Caco-2 (cell line): ENCODE results near the gene DOK6. TPM values are rescaled to one million over a fixed set of nuclear protein-coding genes. Genes with fewer than 3 reads are reported as not detected.

Experiments used
- BruUV-seq: library from RNA; stranded (reverse); fragments of 400-500 nt; replicated peaks from 2 replicates; lab custom pipeline; 2021; lab: Mats Ljungman, UMichigan
- CTCF ChIA-PET: fragments of 300-600 bp; sonication (Branson Sonifier 250); formaldehyde crosslinking; loops from one replicate; lab custom pipeline; 2022; ENCODE audit warnings: antibody characterized with exemption; lab: Charles Lee
- POLR2A ChIA-PET: fragments of 300-600 bp; sonication (Branson Sonifier 250); formaldehyde crosslinking; loops from one replicate; lab custom pipeline; 2022; ENCODE audit warnings: antibody characterized with exemption; lab: Charles Lee
- DNase-seq, 2 experiments: peaks; one replicate each; pipeline versions ENCODE4 v3.0.0 to v3.0.0-alpha.2; 2020 to 2022
- H3K27me3 ChIP-seq: replicated peaks from 2 replicates; pipeline ENCODE4 v1.6.0; 2011; ENCODE audit warnings: low read length; ENCODE audit not compliant: control insufficient read depth, insufficient read depth
- H3K36me3 ChIP-seq: 2 replicates; pipeline ENCODE4 v1.5.1; 2011; ENCODE audit warnings: low read length; ENCODE audit not compliant: control insufficient read depth, insufficient read depth
- H3K4me1 ChIP-seq: fragments of 250-450 bp; sonication (Bioruptor Pico); 2 replicates; pipeline ENCODE4 v1.5.1; 2020; ENCODE audit warnings: mild to moderate bottlenecking
- H3K4me3 ChIP-seq: 2 replicates; pipeline ENCODE4 v1.5.1; 2011; ENCODE audit warnings: low read depth, mild to moderate bottlenecking, control low read depth, low read length
- H3K9me3 ChIP-seq: fragments of 250-450 bp; sonication (Bioruptor Pico); 2 replicates; pipeline ENCODE4 v1.5.1; 2020; ENCODE audit warnings: mild to moderate bottlenecking, moderate library complexity
- H3K27ac Mint-ChIP-seq: one replicate; pipeline ENCODE4 v1.8.0; 2022; ENCODE audit warnings: mixed read lengths; ENCODE audit not compliant: unreplicated experiment
- H3K27me3 Mint-ChIP-seq: one replicate; pipeline ENCODE4 v1.8.0; 2022; ENCODE audit warnings: mixed read lengths; ENCODE audit not compliant: insufficient read depth, unreplicated experiment
- H3K36me3 Mint-ChIP-seq: one replicate; pipeline ENCODE4 v1.8.0; 2022; ENCODE audit warnings: mild to moderate bottlenecking, mixed read lengths; ENCODE audit not compliant: insufficient read depth, unreplicated experiment
- H3K4me1 Mint-ChIP-seq: one replicate; pipeline ENCODE4 v1.8.0; 2022; ENCODE audit warnings: low read depth, mixed read lengths; ENCODE audit not compliant: unreplicated experiment
- H3K4me3 Mint-ChIP-seq: one replicate; pipeline ENCODE4 v1.8.0; 2022; ENCODE audit warnings: mild to moderate bottlenecking, moderate library complexity, mixed read lengths; ENCODE audit not compliant: unreplicated experiment
- H3K9me3 Mint-ChIP-seq: one replicate; pipeline ENCODE4 v1.8.0; 2022; ENCODE audit warnings: mixed read lengths; ENCODE audit not compliant: unreplicated experiment
- CTCF ChIP-seq, 2 experiments: fragments of 200-600 bp in 1 of 2; IDR thresholded peaks; 1 replicate in 1 of 2; 2 replicates in 1 of 2; pipeline versions ENCODE4 v1.5.1 to v1.8.0; 2011 to 2022; ENCODE audit warnings: antibody characterized with exemption in 1 of 2, control low read depth in 1 of 2, inconsistent platforms in 1 of 2, low read depth in 1 of 2, low read length in 1 of 2, mild to moderate bottlenecking in 1 of 2, moderate library complexity in 1 of 2; ENCODE audit not compliant: insufficient read depth in 1 of 2, severe bottlenecking in 1 of 2, unreplicated experiment in 1 of 2
- intact Hi-C: fragments of 100-400 bp; cut with micrococcal nuclease; formaldehyde crosslinking; loops from one replicate; pipeline ENCODE4 v1.10.0; 2022; ENCODE audit not compliant: unreplicated experiment
- total RNA-seq: library from RNA; stranded (reverse); gene quantifications from 2 replicates; pipeline ENCODE4 v1.2.3, GENCODE V29; 2022

Gene DOK6
- total RNA-seq, 1 experiment from 2014 or later, result not detected

DNA sequence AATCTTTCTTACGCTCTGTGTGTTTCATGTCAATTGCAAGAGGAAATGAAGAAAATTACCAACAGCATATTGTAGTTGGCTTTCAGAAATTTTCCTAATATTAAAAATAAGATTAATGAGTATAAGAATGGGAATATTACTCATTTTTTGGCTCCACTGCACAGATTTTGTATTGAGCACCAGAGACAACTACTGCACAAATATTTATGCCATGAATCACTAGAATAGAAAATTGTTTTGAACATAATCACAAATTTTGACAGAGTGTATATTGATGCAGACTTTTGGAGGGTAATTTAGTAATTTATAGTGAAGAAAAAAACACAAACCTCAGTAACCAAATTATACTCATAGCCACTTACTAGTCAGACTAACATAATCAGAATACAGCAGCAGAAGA is 118.3 kb downstream of the DOK6 start:
- no peak overlapping the region for H3K27ac Mint-ChIP-seq
- no peaks in the 10 kb centered on the region for H3K4me1 Mint-ChIP-seq
- no peak for TF ChIP-seq CTCF (IDR thresholded peaks at IDR 0.05; ENCODE audit: insufficient read depth in 1 of 2, low read depth in 1 of 2, low read length in 1 of 2, severe bottlenecking in 1 of 2, unreplicated experiment in 1 of 2)
- no peaks in the 10 kb centered on the region for H3K36me3 Mint-ChIP-seq
- BruUV-seq, result no TSS peak
- H3K4me3 Mint-ChIP-seq, result no peak overlapping the region
- ChIA-PET CTCF (no interaction called here), POLR2A (no interaction called here)
- no peak for DNase-seq
- H3K4me1 ChIP-seq, result no peaks in the 10 kb centered on the region
- no peak overlapping the region for H3K4me3 ChIP-seq
- H3K27me3 ChIP-seq, result no peaks in the 10 kb centered on the region
- H3K9me3 Mint-ChIP-seq, result no peaks in the 10 kb centered on the region
- H3K9me3 ChIP-seq, result no peaks in the 10 kb centered on the region
- peaks cover 2% of the 10 kb centered on the region for H3K27me3 Mint-ChIP-seq
- H3K36me3 ChIP-seq, result no peaks in the 10 kb centered on the region
- intact Hi-C loops, result no loop called here

DNA sequence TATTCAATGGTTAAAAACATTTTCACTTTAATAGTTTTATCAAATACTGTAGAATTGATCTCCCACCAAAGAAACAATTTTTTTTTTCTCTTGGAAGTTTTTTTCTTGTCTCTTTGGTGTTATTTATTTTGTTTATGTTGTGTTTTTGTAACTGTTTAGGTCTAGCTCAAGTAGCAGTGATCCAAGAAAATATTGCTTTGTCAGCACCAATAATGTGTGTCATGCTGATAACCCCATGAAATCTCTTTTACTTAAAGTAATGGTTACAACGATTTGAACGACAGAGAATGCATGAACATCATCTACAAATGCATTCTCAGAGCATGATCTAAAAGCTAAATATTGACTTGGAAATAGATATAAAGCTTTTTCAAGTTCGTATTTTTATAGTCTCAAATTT is 122.9 kb downstream of the DOK6 start:
- CTCF ChIA-PET, result no interaction called here
- no peaks in the 10 kb centered on the region for H3K9me3 ChIP-seq
- Mint-ChIP-seq H3K27me3 (no peaks in the 10 kb centered on the region), H3K4me1 (no peaks in the 10 kb centered on the region), H3K9me3 (no peaks in the 10 kb centered on the region), H3K4me3 (no peak overlapping the region), H3K27ac (no peak overlapping the region), H3K36me3 (no peaks in the 10 kb centered on the region)
- no peak for TF ChIP-seq CTCF (IDR thresholded peaks at IDR 0.05; ENCODE audit: insufficient read depth in 1 of 2, low read depth in 1 of 2, low read length in 1 of 2, severe bottlenecking in 1 of 2, unreplicated experiment in 1 of 2)
- no TSS peak for BruUV-seq
- H3K4me1 ChIP-seq, result no peaks in the 10 kb centered on the region
- no peaks in the 10 kb centered on the region for H3K36me3 ChIP-seq
- POLR2A ChIA-PET, result no interaction called here
- no peaks in the 10 kb centered on the region for H3K27me3 ChIP-seq
- intact Hi-C loops, result no loop called here
- no peak overlapping the region for H3K4me3 ChIP-seq
- no peak for DNase-seq

DNA sequence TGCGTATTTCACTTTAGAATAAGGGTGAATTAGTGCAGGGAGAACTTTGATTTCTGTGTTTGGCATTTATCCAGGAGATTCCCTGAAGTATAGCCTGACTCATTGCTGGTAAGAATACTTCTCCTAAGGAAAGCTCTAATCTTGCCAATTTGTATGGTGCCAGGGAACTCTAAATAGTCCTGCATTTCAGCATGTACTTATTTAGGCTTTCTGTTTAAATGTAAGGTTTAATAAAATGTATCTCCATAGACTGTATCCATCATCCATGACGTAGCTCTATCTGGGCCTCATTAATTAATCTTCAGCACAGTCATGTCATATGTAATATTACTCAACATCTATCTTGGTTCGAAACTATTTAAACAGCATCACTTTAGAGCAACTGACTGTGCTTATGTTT is 127.7 kb downstream of the DOK6 start:
- DNase-seq, result no peak
- no TSS peak for BruUV-seq
- no peak overlapping the region for H3K4me3 Mint-ChIP-seq
- no peaks in the 10 kb centered on the region for H3K36me3 Mint-ChIP-seq
- Histone ChIP-seq H3K4me1 (no peaks in the 10 kb centered on the region), H3K36me3 (no peaks in the 10 kb centered on the region), H3K9me3 (no peaks in the 10 kb centered on the region), H3K4me3 (no peak overlapping the region), H3K27me3 (no peaks in the 10 kb centered on the region)
- ChIA-PET POLR2A (no interaction called here), CTCF (no interaction called here)
- TF ChIP-seq CTCF (IDR thresholded peaks at IDR 0.05; ENCODE audit: insufficient read depth in 1 of 2, low read depth in 1 of 2, low read length in 1 of 2, severe bottlenecking in 1 of 2, unreplicated experiment in 1 of 2), result no peak
- no peaks in the 10 kb centered on the region for H3K27me3 Mint-ChIP-seq
- intact Hi-C loops, result no loop called here
- H3K27ac Mint-ChIP-seq, result no peak overlapping the region
- no peaks in the 10 kb centered on the region for H3K9me3 Mint-ChIP-seq
- H3K4me1 Mint-ChIP-seq, result no peaks in the 10 kb centered on the region
